ENCODE results near the gene ACSF2. TPM values are rescaled to one million over a fixed set of nuclear protein-coding genes. Genes with fewer than 3 reads are reported as not detected.
"Not testable (repeated sequence)": the region's sequence is repeated elsewhere in the genome, so short reads cannot be mapped to it uniquely, and the experiment has no call there.

The ACSF2 gene
- total RNA-seq, 5 donors from 2014 or later (not counting 1 experiment from before 2014, with no cell fraction given) = 17.7 to 26.4 (median 21.3) TPM

GRCh38 chr17:50399591-50399990, 26.4 kb upstream of the ACSF2 start:
- WGBS (ENCODE audit: insufficient coverage) = 67% methylated on average over 1 of the region's 8 CpGs
- peaks cover 25 to 28% (median 26%) of the 10 kb centered on the region in 3 donors for H3K4me1 Mint-ChIP-seq
- H3K4me3 ChIP-seq (ENCODE audit: control insufficient read depth in 1 of 2, extremely low read depth in 1 of 2, low read length in 1 of 2); DNase-seq; H3K4me3 Mint-ChIP-seq; H3K36me3 Mint-ChIP-seq; H3K27me3 Mint-ChIP-seq; H3K27me3 ChIP-seq (replicated peaks in 1 of 2; ENCODE audit: control insufficient read depth in 2 of 2, extremely low read depth in 1 of 2, insufficient read depth in 2 of 2, low read length in 1 of 2); H3K9me3 ChIP-seq; H3K27ac ChIP-seq (ENCODE audit: low read length); H3K27ac Mint-ChIP-seq; H3K9me3 Mint-ChIP-seq; ATAC-seq (replicated peaks in 1 of 4); H3K36me3 ChIP-seq (ENCODE audit: control insufficient read depth in 2 of 2, extremely low read depth in 1 of 2, insufficient read depth in 1 of 2, low read length in 1 of 2): not testable (repeated sequence)
- ChIA-PET POLR2A (interaction anchor here in 1 of 2 donors (0.6 kb wide), 1 partner anchor 23 kb away, joined by 4 read pairs; no protein-coding TSS in a partner anchor), CTCF (interaction anchor here in 1 of 2 donors (3.2 kb wide), 1 partner anchor 38 kb away, joined by 36 read pairs; no protein-coding TSS in a partner anchor)
- H3K4me1 ChIP-seq (ENCODE audit: control insufficient read depth in 1 of 2, extremely low read depth in 1 of 2, insufficient read depth in 2 of 2, low read length in 2 of 2) = peaks cover 17 to 28% of the 10 kb centered on the region in 2 experiments

GRCh38 chr17:50405351-50405750, 20.7 kb upstream of the ACSF2 start:
- H3K4me1 Mint-ChIP-seq; H3K9me3 Mint-ChIP-seq; H3K9me3 ChIP-seq; H3K36me3 ChIP-seq (ENCODE audit: control insufficient read depth in 2 of 2, extremely low read depth in 1 of 2, insufficient read depth in 1 of 2, low read length in 1 of 2); H3K36me3 Mint-ChIP-seq; DNase-seq; H3K4me1 ChIP-seq (ENCODE audit: control insufficient read depth in 1 of 2, extremely low read depth in 1 of 2, insufficient read depth in 2 of 2, low read length in 2 of 2); ATAC-seq (replicated peaks in 1 of 4); H3K4me3 Mint-ChIP-seq; H3K27ac ChIP-seq (ENCODE audit: low read length); H3K27ac Mint-ChIP-seq; H3K4me3 ChIP-seq (ENCODE audit: control insufficient read depth in 1 of 2, extremely low read depth in 1 of 2, low read length in 1 of 2): not testable (repeated sequence)
- CTCF ChIA-PET = interaction anchor here in 1 of 2 donors (1.7 kb wide), 2 partner anchors 10 to 43 kb away, joined by 3 to 4 read pairs; no protein-coding TSS in a partner anchor
- WGBS (ENCODE audit: insufficient coverage) = 100% methylated on average over 1 of the region's 4 CpGs
- POLR2A ChIA-PET = interaction anchor here in 1 of 2 donors (0.5 kb wide), 1 partner anchor 76 kb away, joined by 3 read pairs; no protein-coding TSS in a partner anchor
- peaks cover 14 to 23% of the 10 kb centered on the region in 2 donors for H3K27me3 Mint-ChIP-seq
- H3K27me3 ChIP-seq (replicated peaks in 1 of 2; ENCODE audit: control insufficient read depth in 2 of 2, extremely low read depth in 1 of 2, insufficient read depth in 2 of 2, low read length in 1 of 2) = peaks cover 0 to 27% of the 10 kb centered on the region in 2 experiments

GRCh38 chr17:50406578-50406977, 19.4 kb upstream of the ACSF2 start:
- peaks cover 14 to 23% of the 10 kb centered on the region in 2 donors for H3K27me3 Mint-ChIP-seq
- H3K9me3 Mint-ChIP-seq = no peaks in the 10 kb centered on the region
- CTCF ChIA-PET = interaction anchor here in 1 of 2 donors (1.7 kb wide), 1 partner anchor 44 kb away, joined by 4 read pairs; no protein-coding TSS in a partner anchor
- no peak for ATAC-seq (replicated peaks in 1 of 4)
- no peak overlapping the region for H3K4me3 Mint-ChIP-seq
- 49% methylated on average over 2 of the region's 5 CpGs for WGBS (ENCODE audit: insufficient coverage)
- no peaks in the 10 kb centered on the region for H3K36me3 Mint-ChIP-seq
- H3K27ac Mint-ChIP-seq = no peak overlapping the region
- H3K27ac ChIP-seq (ENCODE audit: low read length) = no peak overlapping the region
- H3K9me3 ChIP-seq = no peaks in the 10 kb centered on the region
- H3K4me1 Mint-ChIP-seq = no peaks in the 10 kb centered on the region
- POLR2A ChIA-PET = no interaction called here
- H3K4me1 ChIP-seq (ENCODE audit: control insufficient read depth in 1 of 2, extremely low read depth in 1 of 2, insufficient read depth in 2 of 2, low read length in 2 of 2) = no peaks in the 10 kb centered on the region
- H3K36me3 ChIP-seq (ENCODE audit: control insufficient read depth in 2 of 2, extremely low read depth in 1 of 2, insufficient read depth in 1 of 2, low read length in 1 of 2) = no peaks in the 10 kb centered on the region
- no peak for DNase-seq
- H3K4me3 ChIP-seq (ENCODE audit: control insufficient read depth in 1 of 2, extremely low read depth in 1 of 2, low read length in 1 of 2) = no peak overlapping the region
- H3K27me3 ChIP-seq (replicated peaks in 1 of 2; ENCODE audit: control insufficient read depth in 2 of 2, extremely low read depth in 1 of 2, insufficient read depth in 2 of 2, low read length in 1 of 2) = peaks cover 0 to 27% of the 10 kb centered on the region in 2 experiments

GRCh38 chr17:50407921-50408320, 18.1 kb upstream of the ACSF2 start:
- Mint-ChIP-seq H3K9me3 (no peaks in the 10 kb centered on the region), H3K36me3 (no peaks in the 10 kb centered on the region), H3K27me3 (peaks cover 14 to 23% of the 10 kb centered on the region in 2 donors), H3K27ac (no peak overlapping the region), H3K4me3 (no peak overlapping the region), H3K4me1 (no peaks in the 10 kb centered on the region)
- Histone ChIP-seq H3K4me3 (ENCODE audit: control insufficient read depth in 1 of 2, extremely low read depth in 1 of 2, low read length in 1 of 2) (no peak overlapping the region), H3K9me3 (no peaks in the 10 kb centered on the region), H3K4me1 (ENCODE audit: control insufficient read depth in 1 of 2, extremely low read depth in 1 of 2, insufficient read depth in 2 of 2, low read length in 2 of 2) (no peaks in the 10 kb centered on the region), H3K36me3 (ENCODE audit: control insufficient read depth in 2 of 2, extremely low read depth in 1 of 2, insufficient read depth in 1 of 2, low read length in 1 of 2) (no peaks in the 10 kb centered on the region), H3K27me3 (replicated peaks in 1 of 2; ENCODE audit: control insufficient read depth in 2 of 2, extremely low read depth in 1 of 2, insufficient read depth in 2 of 2, low read length in 1 of 2) (peaks cover 0 to 27% of the 10 kb centered on the region in 2 experiments), H3K27ac (ENCODE audit: low read length) (no peak overlapping the region)
- CTCF ChIA-PET = interaction anchor here in 1 of 2 donors (1.5 kb wide), 1 partner anchor 14 kb away, joined by 3 read pairs; no protein-coding TSS in a partner anchor
- POLR2A ChIA-PET = interaction anchor here in 1 of 2 donors (0.7 kb wide), 1 partner anchor 19 kb away, joined by 3 read pairs; no protein-coding TSS in a partner anchor
- ATAC-seq (replicated peaks in 1 of 4) (no peak), DNase-seq (no peak)
- 85% methylated on average over 2 of the region's 4 CpGs for WGBS (ENCODE audit: insufficient coverage)

GRCh38 chr17:50412188-50412732, 13.8 kb upstream of the ACSF2 start:
- H3K9me3 Mint-ChIP-seq = no peaks in the 10 kb centered on the region
- ChIA-PET CTCF (no interaction called here), POLR2A (no interaction called here)
- Histone ChIP-seq H3K4me1 (ENCODE audit: control insufficient read depth in 1 of 2, extremely low read depth in 1 of 2, insufficient read depth in 2 of 2, low read length in 2 of 2) (no peaks in the 10 kb centered on the region), H3K9me3 (no peaks in the 10 kb centered on the region), H3K27me3 (replicated peaks in 1 of 2; ENCODE audit: control insufficient read depth in 2 of 2, extremely low read depth in 1 of 2, insufficient read depth in 2 of 2, low read length in 1 of 2) (peaks cover 0 to 5% of the 10 kb centered on the region in 2 experiments), H3K4me3 (ENCODE audit: control insufficient read depth in 1 of 2, extremely low read depth in 1 of 2, low read length in 1 of 2) (no peak overlapping the region), H3K36me3 (ENCODE audit: control insufficient read depth in 2 of 2, extremely low read depth in 1 of 2, insufficient read depth in 1 of 2, low read length in 1 of 2) (no peaks in the 10 kb centered on the region), H3K27ac (ENCODE audit: low read length) (no peak overlapping the region)
- H3K4me3 Mint-ChIP-seq = no peak overlapping the region
- no peaks in the 10 kb centered on the region for H3K4me1 Mint-ChIP-seq
- 80% methylated on average over 1 of the region's 4 CpGs for WGBS (ENCODE audit: insufficient coverage)
- H3K27me3 Mint-ChIP-seq = peaks cover 0 to 2% of the 10 kb centered on the region in 2 donors
- ATAC-seq (replicated peaks in 1 of 4) (no peak), DNase-seq (no peak)
- no peak overlapping the region for H3K27ac Mint-ChIP-seq
- no peaks in the 10 kb centered on the region for H3K36me3 Mint-ChIP-seq

GRCh38 chr17:50414808-50415207, 11.2 kb upstream of the ACSF2 start:
- Mint-ChIP-seq H3K4me3 (no peak overlapping the region), H3K9me3 (peaks cover 2 to 7% (median 6%) of the 10 kb centered on the region in 3 donors), H3K4me1 (peaks cover 0 to 5% (median 3%) of the 10 kb centered on the region in 3 donors), H3K27ac (no peak overlapping the region), H3K36me3 (peaks cover 3% of the 10 kb centered on the region), H3K27me3 (peaks cover 0 to 3% of the 10 kb centered on the region in 2 donors)
- ChIA-PET CTCF (no interaction called here), POLR2A (no interaction called here)
- no peak overlapping the region for H3K27ac ChIP-seq (ENCODE audit: low read length)
- H3K27me3 ChIP-seq (replicated peaks in 1 of 2; ENCODE audit: control insufficient read depth in 2 of 2, extremely low read depth in 1 of 2, insufficient read depth in 2 of 2, low read length in 1 of 2) = no peaks in the 10 kb centered on the region
- no peaks in the 10 kb centered on the region for H3K4me1 ChIP-seq (ENCODE audit: control insufficient read depth in 1 of 2, extremely low read depth in 1 of 2, insufficient read depth in 2 of 2, low read length in 2 of 2)
- no peak overlapping the region for H3K4me3 ChIP-seq (ENCODE audit: control insufficient read depth in 1 of 2, extremely low read depth in 1 of 2, low read length in 1 of 2)
- 100% methylated on average over 2 of the region's 3 CpGs for WGBS (ENCODE audit: insufficient coverage)
- H3K9me3 ChIP-seq = no peaks in the 10 kb centered on the region
- H3K36me3 ChIP-seq (ENCODE audit: control insufficient read depth in 2 of 2, extremely low read depth in 1 of 2, insufficient read depth in 1 of 2, low read length in 1 of 2) = no peaks in the 10 kb centered on the region
- ATAC-seq (replicated peaks in 1 of 4) (no peak), DNase-seq (no peak)

All from T-cell (primary cell).